ENCODE results near the gene SNRNP25.

- TF ChIP-seq CTCF (IDR thresholded peaks at IDR 0.05) (no peak), EP300 (IDR thresholded peaks at IDR 0.05) (no peak), POLR2A (IDR thresholded peaks at IDR 0.05; ENCODE audit: low read depth) (no peak)
These were observed 2.6 kb upstream of the SNRNP25 start for GRCh38 chr16:50769-51591.

Data from esophagus muscularis mucosa (tissue), 4 donors.